ENCODE measurements around the gene OASL.

Gene OASL

GRCh38 chr12:121059031-121059898 is 20.2 kb upstream of the OASL start:
- Histone ChIP-seq H3K27ac (replicated peaks) (no peak overlapping the region), H3K27me3 (ENCODE audit: insufficient read depth, poor library complexity, severe bottlenecking) (no peaks in the 10 kb centered on the region), H3K4me3 (replicated peaks; ENCODE audit: insufficient read depth, low read length) (no peak overlapping the region)
- no peak for DNase-seq (ENCODE audit: low read depth in 1 of 2, low spot score in 1 of 2)
- TF ChIP-seq GABPA (IDR thresholded peaks at IDR 0.05; ENCODE audit: low read depth) (no peak), POLR2AphosphoS5 (IDR thresholded peaks at IDR 0.05; ENCODE audit: low read depth) (no peak), REST (IDR thresholded peaks at IDR 0.05; ENCODE audit: insufficient replicate concordance, low read depth) (no peak), SPI1 (IDR thresholded peaks at IDR 0.05; ENCODE audit: borderline replicate concordance, low read depth) (no peak)
- TF ChIP-seq, protein P1, sequence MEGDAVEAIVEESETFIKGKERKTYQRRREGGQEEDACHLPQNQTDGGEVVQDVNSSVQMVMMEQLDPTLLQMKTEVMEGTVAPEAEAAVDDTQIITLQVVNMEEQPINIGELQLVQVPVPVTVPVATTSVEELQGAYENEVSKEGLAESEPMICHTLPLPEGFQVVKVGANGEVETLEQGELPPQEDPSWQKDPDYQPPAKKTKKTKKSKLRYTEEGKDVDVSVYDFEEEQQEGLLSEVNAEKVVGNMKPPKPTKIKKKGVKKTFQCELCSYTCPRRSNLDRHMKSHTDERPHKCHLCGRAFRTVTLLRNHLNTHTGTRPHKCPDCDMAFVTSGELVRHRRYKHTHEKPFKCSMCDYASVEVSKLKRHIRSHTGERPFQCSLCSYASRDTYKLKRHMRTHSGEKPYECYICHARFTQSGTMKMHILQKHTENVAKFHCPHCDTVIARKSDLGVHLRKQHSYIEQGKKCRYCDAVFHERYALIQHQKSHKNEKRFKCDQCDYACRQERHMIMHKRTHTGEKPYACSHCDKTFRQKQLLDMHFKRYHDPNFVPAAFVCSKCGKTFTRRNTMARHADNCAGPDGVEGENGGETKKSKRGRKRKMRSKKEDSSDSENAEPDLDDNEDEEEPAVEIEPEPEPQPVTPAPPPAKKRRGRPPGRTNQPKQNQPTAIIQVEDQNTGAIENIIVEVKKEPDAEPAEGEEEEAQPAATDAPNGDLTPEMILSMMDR (IDR thresholded peaks at IDR 0.05; ENCODE audit: insufficient read depth, low read length): no peak

GRCh38 chr12:121057794-121058193 is 18.7 kb upstream of the OASL start:
- no peak overlapping the region for H3K27ac ChIP-seq (replicated peaks)
- no peak for DNase-seq (ENCODE audit: low read depth in 1 of 2, low spot score in 1 of 2)
- TF ChIP-seq SPI1 (IDR thresholded peaks at IDR 0.05; ENCODE audit: borderline replicate concordance, low read depth) (no peak), GABPA (IDR thresholded peaks at IDR 0.05; ENCODE audit: low read depth) (no peak), POLR2AphosphoS5 (IDR thresholded peaks at IDR 0.05; ENCODE audit: low read depth) (no peak), REST (IDR thresholded peaks at IDR 0.05; ENCODE audit: insufficient replicate concordance, low read depth) (no peak)
- TF ChIP-seq, protein P1 (IDR thresholded peaks at IDR 0.05; ENCODE audit: insufficient read depth, low read length): no peak
- no peaks in the 10 kb centered on the region for H3K27me3 ChIP-seq (ENCODE audit: insufficient read depth, poor library complexity, severe bottlenecking)
- no peak overlapping the region for H3K4me3 ChIP-seq (replicated peaks; ENCODE audit: insufficient read depth, low read length)

GRCh38 chr12:121053706-121054105 is 14.7 kb upstream of the OASL start:
- TF ChIP-seq POLR2AphosphoS5 (IDR thresholded peaks at IDR 0.05; ENCODE audit: low read depth) (no peak), REST (IDR thresholded peaks at IDR 0.05; ENCODE audit: insufficient replicate concordance, low read depth) (no peak), GABPA (IDR thresholded peaks at IDR 0.05; ENCODE audit: low read depth) (no peak), SPI1 (IDR thresholded peaks at IDR 0.05; ENCODE audit: borderline replicate concordance, low read depth) (no peak)
- TF ChIP-seq, protein P1 (IDR thresholded peaks at IDR 0.05; ENCODE audit: insufficient read depth, low read length): no peak

More at GRCh38 chr12:121053706-121054105, 14.7 kb upstream of the OASL start:
- DNase-seq (ENCODE audit: low read depth in 1 of 2, low spot score in 1 of 2): no peak
- no peaks in the 10 kb centered on the region for H3K27me3 ChIP-seq (ENCODE audit: insufficient read depth, poor library complexity, severe bottlenecking)
- H3K4me3 ChIP-seq (replicated peaks; ENCODE audit: insufficient read depth, low read length): no peak overlapping the region
- H3K27ac ChIP-seq (replicated peaks): no peak overlapping the region
